Measurements from ENCODE around the gene SLC4A1AP. TPM values are rescaled to one million over a fixed set of nuclear protein-coding genes. Genes with fewer than 3 reads are reported as not detected.

SLC4A1AP gene
- total RNA-seq, 1 donor from 2014 or later, result 20.9 TPM

GRCh38 chr2:27615316-27615715 lies 48.4 kb upstream of the SLC4A1AP start:
- no peaks in the 10 kb centered on the region for H3K4me1 Mint-ChIP-seq (ENCODE audit: low read depth, unreplicated experiment)
- no peak overlapping the region for H3K4me3 ChIP-seq (ENCODE audit: insufficient read depth, low read depth, low read length)
- H3K79me2 ChIP-seq (ENCODE audit: insufficient read depth, low read length), result peaks cover 24% of the 10 kb centered on the region
- H3K9me3 ChIP-seq (ENCODE audit: insufficient read depth, low read depth, low read length), result no peaks in the 10 kb centered on the region
- no peaks in the 10 kb centered on the region for H3K9me3 Mint-ChIP-seq (ENCODE audit: unreplicated experiment)
- H3K27ac Mint-ChIP-seq (ENCODE audit: unreplicated experiment), result no peak overlapping the region
- H3K4me1 ChIP-seq (ENCODE audit: insufficient read depth, low read length), result no peaks in the 10 kb centered on the region
- peaks cover 44% of the 10 kb centered on the region for H3K36me3 ChIP-seq (ENCODE audit: insufficient read depth, low read length)
- no peak for TF ChIP-seq EZH2 (IDR thresholded peaks at IDR 0.05; ENCODE audit: insufficient read depth, low read length)
- no peak for TF ChIP-seq CTCF (IDR thresholded peaks at IDR 0.05; ENCODE audit: insufficient read depth, low read depth, low read length)
- no peak overlapping the region for H3K27ac ChIP-seq (ENCODE audit: low read depth, low read length)
- H3K36me3 Mint-ChIP-seq (ENCODE audit: low read depth, unreplicated experiment), result peaks cover 3% of the 10 kb centered on the region
- FAIRE-seq, result no peak
- no peak overlapping the region for H3K9ac ChIP-seq (ENCODE audit: low read length)
- no peak overlapping the region for H3K4me2 ChIP-seq (ENCODE audit: low read length)
- no peak overlapping the region for H2AFZ ChIP-seq (ENCODE audit: low read depth, low read length)
- no peaks in the 10 kb centered on the region for H3K27me3 ChIP-seq (ENCODE audit: insufficient read depth, low read length)
- peaks cover 5% of the 10 kb centered on the region for H4K20me1 ChIP-seq (ENCODE audit: insufficient read depth, low read length)
- no peak overlapping the region for H3K4me3 Mint-ChIP-seq (ENCODE audit: unreplicated experiment)
- no peak for DNase-seq (ENCODE audit: low read depth)
- H3K27me3 Mint-ChIP-seq (ENCODE audit: low read depth, unreplicated experiment), result no peaks in the 10 kb centered on the region

GRCh38 chr2:27621524-27621923 lies 42.2 kb upstream of the SLC4A1AP start:
- Histone ChIP-seq H3K27ac (ENCODE audit: low read depth, low read length) (no peak overlapping the region), H2AFZ (ENCODE audit: low read depth, low read length) (no peak overlapping the region), H3K9ac (ENCODE audit: low read length) (no peak overlapping the region), H3K4me3 (ENCODE audit: insufficient read depth, low read depth, low read length) (no peak overlapping the region), H3K79me2 (ENCODE audit: insufficient read depth, low read length) (no peaks in the 10 kb centered on the region), H3K4me1 (ENCODE audit: insufficient read depth, low read length) (peaks cover 21% of the 10 kb centered on the region), H3K9me3 (ENCODE audit: insufficient read depth, low read depth, low read length) (no peaks in the 10 kb centered on the region), H3K36me3 (ENCODE audit: insufficient read depth, low read length) (peaks cover 50% of the 10 kb centered on the region), H3K4me2 (ENCODE audit: low read length) (no peak overlapping the region), H4K20me1 (ENCODE audit: insufficient read depth, low read length) (no peaks in the 10 kb centered on the region), H3K27me3 (ENCODE audit: insufficient read depth, low read length) (no peaks in the 10 kb centered on the region)
- no peak overlapping the region for H3K4me3 Mint-ChIP-seq (ENCODE audit: unreplicated experiment)
- no peak for TF ChIP-seq CTCF (IDR thresholded peaks at IDR 0.05; ENCODE audit: insufficient read depth, low read depth, low read length)
- no peak for TF ChIP-seq EZH2 (IDR thresholded peaks at IDR 0.05; ENCODE audit: insufficient read depth, low read length)
- no peaks in the 10 kb centered on the region for H3K27me3 Mint-ChIP-seq (ENCODE audit: low read depth, unreplicated experiment)
- no peak for FAIRE-seq
- no peak for DNase-seq (ENCODE audit: low read depth)
- H3K27ac Mint-ChIP-seq (ENCODE audit: unreplicated experiment), result no peak overlapping the region
- no peaks in the 10 kb centered on the region for H3K9me3 Mint-ChIP-seq (ENCODE audit: unreplicated experiment)
- H3K36me3 Mint-ChIP-seq (ENCODE audit: low read depth, unreplicated experiment), result peaks cover 19% of the 10 kb centered on the region
- peaks cover 13% of the 10 kb centered on the region for H3K4me1 Mint-ChIP-seq (ENCODE audit: low read depth, unreplicated experiment)

GRCh38 chr2:27622921-27623384 lies 40.7 kb upstream of the SLC4A1AP start:
- FAIRE-seq (peak; percentile 64), DNase-seq (ENCODE audit: low read depth) (peak; percentile 98)
- TF ChIP-seq EZH2 (IDR thresholded peaks at IDR 0.05; ENCODE audit: insufficient read depth, low read length), result no peak
- TF ChIP-seq CTCF (IDR thresholded peaks at IDR 0.05; ENCODE audit: insufficient read depth, low read depth, low read length), result no peak
- peaks cover 35% of the 10 kb centered on the region for H3K4me1 ChIP-seq (ENCODE audit: insufficient read depth, low read length)
- no peaks in the 10 kb centered on the region for H4K20me1 ChIP-seq (ENCODE audit: insufficient read depth, low read length)
- peak overlapping the region; percentile 55 for H3K4me2 ChIP-seq (ENCODE audit: low read length)
- H3K27me3 ChIP-seq (ENCODE audit: insufficient read depth, low read length), result no peaks in the 10 kb centered on the region
- H3K27ac Mint-ChIP-seq (ENCODE audit: unreplicated experiment), result peak overlapping the region; percentile 55
- peaks cover 16% of the 10 kb centered on the region for H3K36me3 Mint-ChIP-seq (ENCODE audit: low read depth, unreplicated experiment)
- peaks cover 38% of the 10 kb centered on the region for H3K36me3 ChIP-seq (ENCODE audit: insufficient read depth, low read length)
- H3K27me3 Mint-ChIP-seq (ENCODE audit: low read depth, unreplicated experiment), result no peaks in the 10 kb centered on the region
- no peak overlapping the region for H2AFZ ChIP-seq (ENCODE audit: low read depth, low read length)
- no peaks in the 10 kb centered on the region for H3K79me2 ChIP-seq (ENCODE audit: insufficient read depth, low read length)
- no peaks in the 10 kb centered on the region for H3K9me3 Mint-ChIP-seq (ENCODE audit: unreplicated experiment)
- peak overlapping the region; percentile 2 for H3K4me3 Mint-ChIP-seq (ENCODE audit: unreplicated experiment)
- H3K27ac ChIP-seq (ENCODE audit: low read depth, low read length), result peak overlapping the region; percentile 80
- H3K4me1 Mint-ChIP-seq (ENCODE audit: low read depth, unreplicated experiment), result peaks cover 26% of the 10 kb centered on the region
- peak overlapping the region; percentile 51 for H3K9ac ChIP-seq (ENCODE audit: low read length)
- H3K4me3 ChIP-seq (ENCODE audit: insufficient read depth, low read depth, low read length), result no peak overlapping the region
- no peaks in the 10 kb centered on the region for H3K9me3 ChIP-seq (ENCODE audit: insufficient read depth, low read depth, low read length)

All from astrocyte (in vitro differentiated cells and primary cell).